Thyroid gland (tissue), 4 donors: ENCODE results near the gene SCGB1A1. TPM values are rescaled to one million over a fixed set of nuclear protein-coding genes. Genes with fewer than 3 reads are reported as not detected.

Source experiments
- DNase-seq, 2 donors: peaks; one replicate each; pipeline ENCODE4 v3.0.0-alpha.2; 2019
- H3K27ac ChIP-seq, 3 donors: fragments of 200-600 bp; sonication (generic); 1 replicate in 2 of 3; 2 replicates in 1 of 3; pipeline ENCODE4 v1.5.1; 2016 to 2019; ENCODE audit warnings: mild to moderate bottlenecking in 1 of 3, moderate library complexity in 1 of 3
- H3K27me3 ChIP-seq: fragments of 200-600 bp; sonication (generic); one replicate; pipeline ENCODE4 v1.5.1; 2019
- H3K36me3 ChIP-seq, 2 donors: fragments of 200-600 bp; sonication (generic); one replicate each; pipeline ENCODE4 v1.5.1; 2016 to 2019
- H3K4me1 ChIP-seq, 2 donors: fragments of 200-600 bp; sonication (generic); one replicate each; pipeline ENCODE4 v1.5.1; 2017 to 2019
- H3K4me3 ChIP-seq, 3 donors: fragments of 200-600 bp; sonication (generic); replicated peaks in 1 of 3; 1 replicate in 2 of 3; 2 replicates in 1 of 3; pipeline ENCODE4 v1.5.1; 2016; ENCODE audit warnings: mild to moderate bottlenecking in 1 of 3
- H3K9me3 ChIP-seq: fragments of 200-600 bp; sonication (generic); one replicate; pipeline ENCODE4 v1.5.1; 2017
- CTCF ChIP-seq, 6 experiments: fragments of 200-600 bp in 3 of 6; fragments of 450-650 bp in 3 of 6; sonication (generic) in 3 of 6; IDR thresholded peaks; one replicate each; pipeline ENCODE4 v1.5.1; 2016 to 2019; ENCODE audit warnings: antibody characterized with exemption in 6 of 6, mild to moderate bottlenecking in 2 of 6, inconsistent platforms in 1 of 6, moderate library complexity in 1 of 6
- POLR2A ChIP-seq, 2 donors: fragments of 450-650 bp; IDR thresholded peaks; one replicate each; pipeline ENCODE4 v1.6.1; 2017; ENCODE audit warnings: antibody characterized with exemption in 2 of 2, mild to moderate bottlenecking in 2 of 2, moderate library complexity in 1 of 2
- WGBS, 2 donors: methylation state at CpG; one replicate each; pipeline ENCODE4 v1.1.5; 2017; 5-methylcytosine and 5-hydroxymethylcytosine counted together
- intact Hi-C: fragments of 100-400 bp; cut with DNase I; formaldehyde crosslinking; loops from one replicate; pipeline ENCODE4 v1.15.1; 2023
- total RNA-seq, 4 donors: library from RNA; depleted of rRNA; stranded (reverse); fragments of >200 nt; gene quantifications; one replicate each; pipeline ENCODE4 v1.2.3, GENCODE V29; 2016

SCGB1A1 gene
- total RNA-seq, 4 donors from 2014 or later, result not detected

- intact Hi-C loops, result no loop called here
- H3K36me3 ChIP-seq, result no peaks in the 10 kb centered on the region
- 81% methylated on average over 5 of the region's 5 CpGs for WGBS, 2 donors
Measured at GRCh38 chr11:62411524-62411923, 7.3 kb upstream of the SCGB1A1 start.

GRCh38 chr11:62413060-62413696 is 5.7 kb upstream of the SCGB1A1 start:
- Histone ChIP-seq H3K4me1 (no peaks in the 10 kb centered on the region), H3K4me3 (no peak overlapping the region), H3K27me3 (no peaks in the 10 kb centered on the region), H3K9me3 (no peaks in the 10 kb centered on the region), H3K27ac (no peak overlapping the region), H3K36me3 (no peaks in the 10 kb centered on the region)
- TF ChIP-seq CTCF (IDR thresholded peaks at IDR 0.05), result no peak
- no peak for TF ChIP-seq POLR2A (IDR thresholded peaks at IDR 0.05)
- intact Hi-C loops, result no loop called here
- WGBS, 2 donors, result 46 to 69% methylated on average over 3 to 5 of the region's 8 CpGs
- DNase-seq, result no peak

More at GRCh38 chr11:62411524-62411923, 7.3 kb upstream of the SCGB1A1 start:
- Histone ChIP-seq H3K27ac (no peak overlapping the region), H3K27me3 (no peaks in the 10 kb centered on the region), H3K4me1 (no peaks in the 10 kb centered on the region), H3K9me3 (no peaks in the 10 kb centered on the region), H3K4me3 (no peak overlapping the region)
- DNase-seq, result no peak
- TF ChIP-seq CTCF (IDR thresholded peaks at IDR 0.05) (no peak), POLR2A (IDR thresholded peaks at IDR 0.05) (no peak)

- H3K27me3 ChIP-seq, result no peaks in the 10 kb centered on the region
- no peak overlapping the region for H3K4me3 ChIP-seq
- peaks cover 0 to 6% of the 10 kb centered on the region in 2 donors for H3K4me1 ChIP-seq
- H3K9me3 ChIP-seq, result no peaks in the 10 kb centered on the region
- H3K27ac ChIP-seq, result no peak overlapping the region
- TF ChIP-seq POLR2A (IDR thresholded peaks at IDR 0.05), result no peak
- no peak for TF ChIP-seq CTCF (IDR thresholded peaks at IDR 0.05)
- intact Hi-C loops, result no loop called here
- DNase-seq, result peak; percentile 38 to 58
- no peaks in the 10 kb centered on the region for H3K36me3 ChIP-seq
- 55 to 63% methylated on average over 12 of the region's 12 CpGs for WGBS, 2 donors
Measured at GRCh38 chr11:62416596-62416995, 2.2 kb upstream of the SCGB1A1 start.

- no peaks in the 10 kb centered on the region for H3K9me3 ChIP-seq
- H3K4me3 ChIP-seq, result no peak overlapping the region
- no peaks in the 10 kb centered on the region for H3K27me3 ChIP-seq
- H3K36me3 ChIP-seq, result no peaks in the 10 kb centered on the region
- intact Hi-C loops, result no loop called here
- WGBS, 2 donors, result 93 to 97% methylated on average over 5 of the region's 5 CpGs
- no peak overlapping the region for H3K27ac ChIP-seq
- no peak for DNase-seq
- peaks cover 0 to 6% of the 10 kb centered on the region in 2 donors for H3K4me1 ChIP-seq
- no peak for TF ChIP-seq CTCF (IDR thresholded peaks at IDR 0.05)
Measured at GRCh38 chr11:62418136-62418535, 697 bp upstream of the SCGB1A1 start.

GRCh38 chr11:62419314-62419929 is 589 bp downstream of the SCGB1A1 start:
- intact Hi-C loops, result no loop called here
- H3K27ac ChIP-seq, result no peak overlapping the region
- WGBS, 2 donors, result 45 to 61% methylated on average over 5 of the region's 5 CpGs
- H3K9me3 ChIP-seq, result no peaks in the 10 kb centered on the region
- no peak for DNase-seq
- no peak overlapping the region for H3K4me3 ChIP-seq
- H3K4me1 ChIP-seq, result peaks cover 0 to 6% of the 10 kb centered on the region in 2 donors
- H3K27me3 ChIP-seq, result no peaks in the 10 kb centered on the region
- TF ChIP-seq POLR2A (IDR thresholded peaks at IDR 0.05) (no peak), CTCF (IDR thresholded peaks at IDR 0.05) (no peak)
- H3K36me3 ChIP-seq, result no peaks in the 10 kb centered on the region
